ENCODE results near the gene ARHGAP24. TPM values are rescaled to one million over a fixed set of nuclear protein-coding genes. Genes with fewer than 3 reads are reported as not detected.
A peak's percentile ranks its signal among the peaks of the same experiment; 100 is the strongest.

The ARHGAP24 gene
- total and polyA plus RNA-seq, 2 experiments from 2014 or later, result 19.5 to 29.6 TPM

GRCh38 chr4:85747882-85748491 lies 273.0 kb downstream of the ARHGAP24 start:
- Histone ChIP-seq H3K36me3 (replicated peaks; ENCODE audit: insufficient read depth, low read depth) (no peaks in the 10 kb centered on the region), H2AFZ (no peak overlapping the region), H3K27ac (no peak overlapping the region), H3K9me3 (ENCODE audit: low read depth) (no peaks in the 10 kb centered on the region), H3K4me2 (no peak overlapping the region), H3K4me3 (no peak overlapping the region), H3K4me1 (ENCODE audit: insufficient read depth) (no peaks in the 10 kb centered on the region), H4K20me1 (ENCODE audit: insufficient read depth, poor library complexity, severe bottlenecking) (no peaks in the 10 kb centered on the region), H3K9me2 (replicated peaks; ENCODE audit: insufficient read depth) (no peaks in the 10 kb centered on the region), H3K27me3 (no peaks in the 10 kb centered on the region), H3K79me2 (no peaks in the 10 kb centered on the region)
- TF ChIP-seq CTCF (IDR thresholded peaks at IDR 0.05; ENCODE audit: poor library complexity) (peak; percentile 92), EZH2 (IDR thresholded peaks at IDR 0.05; ENCODE audit: borderline replicate concordance) (no peak), EZH2phosphoT487 (IDR thresholded peaks at IDR 0.05; ENCODE audit: low read depth, severe bottlenecking, unreplicated experiment) (no peak)
- 30% methylated on average over 3 of the region's 3 CpGs for WGBS (ENCODE audit: low lambda C conversion rate, missing lambda C conversion rate)
- DNase-seq (ENCODE audit: low spot score), result peak; percentile 85

- Histone ChIP-seq H3K4me1 (ENCODE audit: insufficient read depth) (no peaks in the 10 kb centered on the region), H3K9me2 (replicated peaks; ENCODE audit: insufficient read depth) (no peaks in the 10 kb centered on the region), H3K79me2 (no peaks in the 10 kb centered on the region), H3K4me2 (no peak overlapping the region), H3K27ac (no peak overlapping the region), H3K36me3 (replicated peaks; ENCODE audit: insufficient read depth, low read depth) (no peaks in the 10 kb centered on the region), H2AFZ (no peak overlapping the region), H4K20me1 (ENCODE audit: insufficient read depth, poor library complexity, severe bottlenecking) (no peaks in the 10 kb centered on the region), H3K9me3 (ENCODE audit: low read depth) (no peaks in the 10 kb centered on the region), H3K27me3 (no peaks in the 10 kb centered on the region), H3K4me3 (no peak overlapping the region)
- TF ChIP-seq EZH2phosphoT487 (IDR thresholded peaks at IDR 0.05; ENCODE audit: low read depth, severe bottlenecking, unreplicated experiment) (no peak), CTCF (IDR thresholded peaks at IDR 0.05; ENCODE audit: poor library complexity) (no peak), EZH2 (IDR thresholded peaks at IDR 0.05; ENCODE audit: borderline replicate concordance) (no peak)
- DNase-seq (ENCODE audit: low spot score), result no peak
- WGBS (ENCODE audit: low lambda C conversion rate, missing lambda C conversion rate), result 67% methylated on average over 4 of the region's 4 CpGs
Measured at GRCh38 chr4:85748654-85749053, 273.7 kb downstream of the ARHGAP24 start.

GRCh38 chr4:85751866-85752265 lies 276.9 kb downstream of the ARHGAP24 start:
- H3K27me3 ChIP-seq, result no peaks in the 10 kb centered on the region
- H3K9me2 ChIP-seq (replicated peaks; ENCODE audit: insufficient read depth), result no peaks in the 10 kb centered on the region
- H2AFZ ChIP-seq, result no peak overlapping the region
- no peaks in the 10 kb centered on the region for H3K4me1 ChIP-seq (ENCODE audit: insufficient read depth)
- no peak overlapping the region for H3K4me3 ChIP-seq
- H4K20me1 ChIP-seq (ENCODE audit: insufficient read depth, poor library complexity, severe bottlenecking), result no peaks in the 10 kb centered on the region
- H3K27ac ChIP-seq, result no peak overlapping the region
- DNase-seq (ENCODE audit: low spot score), result no peak
- H3K36me3 ChIP-seq (replicated peaks; ENCODE audit: insufficient read depth, low read depth), result no peaks in the 10 kb centered on the region
- no peaks in the 10 kb centered on the region for H3K79me2 ChIP-seq
- H3K9me3 ChIP-seq (ENCODE audit: low read depth), result no peaks in the 10 kb centered on the region
- no peak overlapping the region for H3K4me2 ChIP-seq
- no peak for TF ChIP-seq CTCF (IDR thresholded peaks at IDR 0.05; ENCODE audit: poor library complexity)
- no peak for TF ChIP-seq EZH2phosphoT487 (IDR thresholded peaks at IDR 0.05; ENCODE audit: low read depth, severe bottlenecking, unreplicated experiment)
- no peak for TF ChIP-seq EZH2 (IDR thresholded peaks at IDR 0.05; ENCODE audit: borderline replicate concordance)
- 85% methylated on average over 2 of the region's 2 CpGs for WGBS (ENCODE audit: low lambda C conversion rate, missing lambda C conversion rate)
